ENCODE measurements around the gene HOXA4. TPM values are rescaled to one million over a fixed set of nuclear protein-coding genes. Genes with fewer than 3 reads are reported as not detected.
A peak's percentile ranks its signal among the peaks of the same experiment; 100 is the strongest.

HOXA4 gene
- total RNA-seq, 1 donor from 2014 or later: 7.1 TPM

GRCh38 chr7:27166531-27167505 is 36.3 kb upstream of the HOXA4 start:
- intact Hi-C loops (cut with DNase I): loop anchor here (10.0 kb wide), 2 partner anchors 1272 to 1302 kb away; no protein-coding TSS in a partner anchor
- H3K4me1 ChIP-seq: peaks cover 24% of the 10 kb centered on the region
- H3K36me3 ChIP-seq: no peaks in the 10 kb centered on the region
- no peak overlapping the region for H3K27ac ChIP-seq
- H3K9me3 ChIP-seq: no peaks in the 10 kb centered on the region
- TF ChIP-seq, protein P1, sequence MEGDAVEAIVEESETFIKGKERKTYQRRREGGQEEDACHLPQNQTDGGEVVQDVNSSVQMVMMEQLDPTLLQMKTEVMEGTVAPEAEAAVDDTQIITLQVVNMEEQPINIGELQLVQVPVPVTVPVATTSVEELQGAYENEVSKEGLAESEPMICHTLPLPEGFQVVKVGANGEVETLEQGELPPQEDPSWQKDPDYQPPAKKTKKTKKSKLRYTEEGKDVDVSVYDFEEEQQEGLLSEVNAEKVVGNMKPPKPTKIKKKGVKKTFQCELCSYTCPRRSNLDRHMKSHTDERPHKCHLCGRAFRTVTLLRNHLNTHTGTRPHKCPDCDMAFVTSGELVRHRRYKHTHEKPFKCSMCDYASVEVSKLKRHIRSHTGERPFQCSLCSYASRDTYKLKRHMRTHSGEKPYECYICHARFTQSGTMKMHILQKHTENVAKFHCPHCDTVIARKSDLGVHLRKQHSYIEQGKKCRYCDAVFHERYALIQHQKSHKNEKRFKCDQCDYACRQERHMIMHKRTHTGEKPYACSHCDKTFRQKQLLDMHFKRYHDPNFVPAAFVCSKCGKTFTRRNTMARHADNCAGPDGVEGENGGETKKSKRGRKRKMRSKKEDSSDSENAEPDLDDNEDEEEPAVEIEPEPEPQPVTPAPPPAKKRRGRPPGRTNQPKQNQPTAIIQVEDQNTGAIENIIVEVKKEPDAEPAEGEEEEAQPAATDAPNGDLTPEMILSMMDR (IDR thresholded peaks at IDR 0.05): no peak
- DNase-seq: peak; percentile 53
- H3K4me3 ChIP-seq: no peak overlapping the region
- H3K27me3 ChIP-seq: peaks cover 99% of the 10 kb centered on the region
- no peak for ATAC-seq

- peaks cover 27% of the 10 kb centered on the region for H3K4me1 ChIP-seq
- H3K27ac ChIP-seq: no peak overlapping the region
- H3K36me3 ChIP-seq: no peaks in the 10 kb centered on the region
- peak; percentile 63 for DNase-seq
- H3K4me3 ChIP-seq: peak overlapping the region; percentile 39
- no peaks in the 10 kb centered on the region for H3K9me3 ChIP-seq
- intact Hi-C loops (cut with DNase I): loop anchor here (10.0 kb wide), 2 partner anchors 1271 to 1301 kb away; no protein-coding TSS in a partner anchor
- peaks cover 97% of the 10 kb centered on the region for H3K27me3 ChIP-seq
- no peak for ATAC-seq
- TF ChIP-seq, protein P1 (IDR thresholded peaks at IDR 0.05): no peak
These were observed 35.5 kb upstream of the HOXA4 start for GRCh38 chr7:27165996-27166530.

DNA sequence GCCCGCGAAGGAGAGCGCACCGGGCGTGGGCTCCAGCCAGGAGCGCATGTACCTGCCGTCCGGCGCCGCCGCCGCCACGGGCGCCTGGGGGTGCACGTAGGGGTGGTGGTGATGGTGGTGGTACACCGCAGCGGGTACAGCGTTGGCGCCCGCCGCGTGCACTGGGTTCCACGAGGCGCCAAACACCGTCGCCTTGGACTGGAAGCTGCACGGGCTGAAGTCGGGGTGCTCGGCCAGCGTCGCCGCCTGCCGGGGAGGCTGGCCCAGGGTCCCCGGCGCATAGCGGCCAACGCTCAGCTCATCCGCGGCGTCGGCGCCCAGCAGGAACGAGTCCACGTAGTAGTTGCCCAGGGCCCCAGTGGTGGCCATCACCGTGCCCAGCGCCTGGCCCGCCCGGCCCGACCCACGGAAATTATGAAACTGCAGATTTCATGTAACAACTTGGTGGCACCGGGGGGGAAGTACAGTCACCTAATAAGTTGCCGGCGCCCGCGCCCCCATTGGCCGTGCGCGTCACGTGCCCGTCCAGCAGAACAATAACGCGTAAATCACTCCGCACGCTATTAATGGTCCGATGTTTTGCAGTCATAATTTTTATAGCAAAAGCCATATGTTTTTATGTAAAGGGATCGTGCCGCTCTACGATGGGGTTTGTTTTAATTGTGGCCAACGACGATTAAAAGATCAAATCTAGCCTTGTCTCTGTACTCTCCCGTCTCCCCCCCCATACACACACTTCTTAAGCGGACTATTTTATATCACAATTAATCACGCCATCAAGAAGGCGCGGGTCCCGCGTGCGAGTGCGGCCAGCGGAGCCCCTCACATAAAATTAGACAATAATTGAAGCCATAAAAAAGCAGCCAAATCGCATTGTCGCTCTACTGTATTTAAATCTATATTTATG is 34.8 kb upstream of the HOXA4 start, which contains the start of gene HOXA9:
Gene HOXA9 (minus strand): TSS at position 449 of the 907 bp plus-strand sequence. CDS start 80 bp downstream, at position 369.
- peak; percentile 25 for ATAC-seq

DNA sequence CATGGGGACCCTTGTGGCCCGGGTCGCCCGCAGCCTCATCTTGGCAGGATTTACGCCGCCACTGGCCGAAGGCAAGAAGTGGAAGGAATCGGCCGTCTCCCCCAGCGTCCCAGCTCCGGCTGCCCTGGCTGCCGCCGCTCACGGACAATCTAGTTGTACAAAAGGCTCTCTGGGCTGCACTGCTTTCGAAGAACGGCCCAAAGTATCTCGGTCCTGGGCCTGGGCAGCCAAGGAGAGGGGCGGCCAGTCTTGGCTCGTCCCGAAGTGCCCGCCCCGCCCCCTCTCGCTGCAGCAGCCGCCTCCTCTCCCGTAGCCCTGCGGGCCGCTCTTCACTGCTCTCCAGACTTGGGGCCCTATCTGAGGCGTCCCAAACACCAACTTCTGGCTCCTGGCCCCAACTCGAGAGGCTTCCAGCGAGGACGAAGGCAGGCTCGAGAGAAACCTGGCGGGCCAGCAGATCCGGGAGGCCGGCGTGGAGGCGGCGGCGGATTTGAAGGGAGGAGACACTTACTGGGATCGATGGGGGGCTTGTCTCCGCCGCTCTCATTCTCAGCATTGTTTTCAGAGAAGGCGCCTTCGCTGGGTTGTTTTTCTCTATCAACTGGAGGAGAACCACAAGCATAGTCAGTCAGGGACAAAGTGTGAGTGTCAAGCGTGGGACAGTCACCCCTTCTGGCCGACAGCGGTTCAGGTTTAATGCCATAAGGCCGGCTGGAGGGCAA is 34.0 kb upstream of the HOXA4 start:
- Histone ChIP-seq H3K9me3 (no peaks in the 10 kb centered on the region), H3K4me3 (peak overlapping the region; percentile 39), H3K27me3 (peaks cover 94% of the 10 kb centered on the region), H3K4me1 (peaks cover 30% of the 10 kb centered on the region), H3K27ac (no peak overlapping the region), H3K36me3 (no peaks in the 10 kb centered on the region)
- ATAC-seq: no peak
- TF ChIP-seq, protein P1 (IDR thresholded peaks at IDR 0.05): no peak
- peak; percentile 70 for DNase-seq
- intact Hi-C loops (cut with DNase I): loop anchor here (10.0 kb wide), 2 partner anchors 1270 to 1300 kb away; no protein-coding TSS in a partner anchor

More for the DNA sequence above, 34.8 kb upstream of the HOXA4 start, which contains the start of gene HOXA9:
- TF ChIP-seq, protein P1 (IDR thresholded peaks at IDR 0.05): no peak
- peak within 1 kb of the TSS; percentile 39 for H3K4me3 ChIP-seq
- no peak within 1 kb of the TSS for H3K27ac ChIP-seq
- H3K36me3 ChIP-seq: no peaks in the 10 kb centered on the region
- peaks cover 94% of the 10 kb centered on the region for H3K27me3 ChIP-seq
- intact Hi-C loops (cut with DNase I): loop anchor here (10.0 kb wide), 2 partner anchors 1271 to 1301 kb away; no protein-coding TSS in a partner anchor
- H3K9me3 ChIP-seq: no peaks in the 10 kb centered on the region
- peak; percentile 76 for DNase-seq
- peaks cover 32% of the 10 kb centered on the region for H3K4me1 ChIP-seq

Data from upper lobe of right lung (tissue), 1 donor.